GM10266 (cell line): Measurements from ENCODE around the gene CHMP3.
"Not testable (repeated sequence)": the region's sequence is repeated elsewhere in the genome, so short reads cannot be mapped to it uniquely, and the experiment has no call there.

Source experiments
- DNase-seq: peaks from one replicate; pipeline ENCODE4 v3.0.0; 2012; ENCODE audit errors: extremely low spot score
- TF ChIP-seq, protein P1 (sequence below): IDR thresholded peaks from 2 replicates; pipeline ENCODE4 v1.5.1; 2012; ENCODE audit warnings: mild to moderate bottlenecking, low read depth; ENCODE audit not compliant: control insufficient read depth, insufficient read depth; ENCODE audit errors: missing control alignments

CHMP3 gene

DNA sequence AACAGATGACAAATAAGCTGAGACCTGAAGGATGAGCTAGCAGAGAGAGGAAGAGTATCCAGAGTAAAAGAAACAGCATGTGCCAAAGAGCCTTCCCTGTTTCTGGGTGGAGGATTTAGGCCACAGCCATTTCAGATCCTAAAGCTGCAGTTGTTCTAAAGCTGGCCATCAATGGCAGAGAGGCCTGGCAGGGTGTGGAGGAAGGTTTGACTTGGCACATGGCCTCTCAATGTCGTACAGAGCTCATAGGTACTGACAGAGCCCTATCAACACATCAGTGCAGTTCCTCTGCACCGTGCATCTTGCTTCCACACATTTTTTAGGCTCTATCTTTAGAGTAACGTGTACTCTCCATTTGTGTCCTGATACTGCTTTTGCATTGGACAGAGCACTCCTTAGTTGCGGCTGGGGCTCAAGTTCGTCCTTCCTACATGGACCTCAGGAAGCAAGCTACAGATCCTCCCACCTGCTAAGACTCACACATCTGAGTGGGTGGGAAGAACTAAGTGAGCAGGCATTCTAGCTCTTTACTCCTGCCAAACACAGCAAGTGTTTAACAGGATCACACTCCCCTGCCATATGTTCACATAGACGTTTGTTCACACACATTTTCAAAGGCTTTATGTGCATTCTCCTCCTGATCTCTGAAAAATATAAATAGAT lies 3.0 kb upstream of the CHMP3 start:
- no peak for DNase-seq
- TF ChIP-seq, protein P1, sequence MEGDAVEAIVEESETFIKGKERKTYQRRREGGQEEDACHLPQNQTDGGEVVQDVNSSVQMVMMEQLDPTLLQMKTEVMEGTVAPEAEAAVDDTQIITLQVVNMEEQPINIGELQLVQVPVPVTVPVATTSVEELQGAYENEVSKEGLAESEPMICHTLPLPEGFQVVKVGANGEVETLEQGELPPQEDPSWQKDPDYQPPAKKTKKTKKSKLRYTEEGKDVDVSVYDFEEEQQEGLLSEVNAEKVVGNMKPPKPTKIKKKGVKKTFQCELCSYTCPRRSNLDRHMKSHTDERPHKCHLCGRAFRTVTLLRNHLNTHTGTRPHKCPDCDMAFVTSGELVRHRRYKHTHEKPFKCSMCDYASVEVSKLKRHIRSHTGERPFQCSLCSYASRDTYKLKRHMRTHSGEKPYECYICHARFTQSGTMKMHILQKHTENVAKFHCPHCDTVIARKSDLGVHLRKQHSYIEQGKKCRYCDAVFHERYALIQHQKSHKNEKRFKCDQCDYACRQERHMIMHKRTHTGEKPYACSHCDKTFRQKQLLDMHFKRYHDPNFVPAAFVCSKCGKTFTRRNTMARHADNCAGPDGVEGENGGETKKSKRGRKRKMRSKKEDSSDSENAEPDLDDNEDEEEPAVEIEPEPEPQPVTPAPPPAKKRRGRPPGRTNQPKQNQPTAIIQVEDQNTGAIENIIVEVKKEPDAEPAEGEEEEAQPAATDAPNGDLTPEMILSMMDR = no peak

DNA sequence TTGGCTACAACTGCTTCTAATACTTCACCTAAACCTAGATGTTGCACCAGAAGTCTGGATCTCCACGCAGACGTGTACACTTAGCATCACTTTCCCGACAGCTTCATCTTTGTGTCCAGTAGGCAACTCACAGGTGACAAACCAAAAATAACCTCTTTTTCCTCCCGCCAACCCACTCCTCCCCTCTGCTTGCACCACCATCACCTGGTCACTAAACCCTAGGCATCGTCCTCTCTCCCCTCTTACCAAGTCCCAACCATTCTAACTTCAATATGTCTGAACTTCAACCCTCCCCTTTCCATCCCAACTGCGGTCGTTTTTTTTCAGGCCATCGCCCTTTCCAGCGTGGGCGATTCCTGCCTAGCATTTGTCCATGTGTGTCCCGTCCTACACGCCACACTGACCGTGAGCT lies 413 bp upstream of the CHMP3 start:
- DNase-seq = no peak
- TF ChIP-seq, protein P1 = no peak

- DNase-seq = no peak
- TF ChIP-seq, protein P1 = no peak
Measured at GRCh38 chr2:86562485-86562921, 740 bp downstream of the CHMP3 start.

DNA sequence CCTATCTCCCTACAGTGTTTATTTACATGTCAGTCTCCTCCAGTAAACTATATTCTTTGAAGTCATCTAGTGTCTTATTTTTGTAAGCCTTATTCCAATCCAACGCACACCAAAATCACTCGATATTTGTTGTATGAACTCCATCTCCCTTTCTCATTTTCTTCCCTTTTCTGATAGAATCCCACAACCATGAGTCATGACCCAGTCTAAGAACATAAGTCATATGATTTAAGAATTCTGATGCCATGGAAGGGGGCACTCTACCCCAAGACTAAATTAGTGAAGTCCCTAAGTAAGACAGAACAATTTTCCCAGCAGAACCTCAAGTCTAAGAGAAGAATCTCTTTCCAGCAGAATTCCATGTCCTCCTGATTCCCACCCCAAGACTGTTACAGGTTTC lies 5.4 kb downstream of the CHMP3 start:
- DNase-seq = no peak
- TF ChIP-seq, protein P1 = no peak

- no peak for DNase-seq
- TF ChIP-seq, protein P1 = no peak
Measured at GRCh38 chr2:86556508-86556907, 6.7 kb downstream of the CHMP3 start.

GRCh38 chr2:86552889-86553288 lies 10.4 kb downstream of the CHMP3 start:
- TF ChIP-seq, protein P1 = no peak

GRCh38 chr2:86549963-86550725 lies 13.1 kb downstream of the CHMP3 start:
- DNase-seq = not testable (repeated sequence)

More at GRCh38 chr2:86552889-86553288, 10.4 kb downstream of the CHMP3 start:
- DNase-seq = no peak

GRCh38 chr2:86549440-86549839 lies 13.8 kb downstream of the CHMP3 start:
- not testable (repeated sequence) for DNase-seq

DNA sequence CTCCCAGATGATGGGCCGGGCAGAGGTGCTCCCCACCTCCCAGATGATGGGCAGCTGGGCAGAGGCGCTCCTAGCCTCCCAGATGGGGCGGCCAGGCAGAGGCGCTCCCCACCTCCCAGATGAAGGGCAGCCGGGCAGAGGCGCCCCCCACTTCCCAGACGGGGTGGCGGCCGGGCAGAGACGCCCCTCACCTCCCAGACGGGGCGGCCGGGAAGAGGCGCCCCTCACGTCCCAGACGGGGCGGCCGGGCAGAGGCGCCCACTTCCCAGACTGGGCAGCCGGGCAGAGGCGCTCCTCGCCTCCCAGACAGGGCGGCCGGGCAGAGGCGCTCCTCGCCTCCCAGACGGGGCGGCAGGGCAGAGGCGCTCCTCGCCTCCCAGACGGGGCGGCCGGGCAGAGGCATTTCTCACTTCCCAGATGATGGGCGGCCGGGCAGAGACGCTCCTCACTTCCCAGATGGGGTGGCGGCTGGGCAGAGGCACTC lies 14.3 kb downstream of the CHMP3 start:
- DNase-seq = not testable (repeated sequence)

DNA sequence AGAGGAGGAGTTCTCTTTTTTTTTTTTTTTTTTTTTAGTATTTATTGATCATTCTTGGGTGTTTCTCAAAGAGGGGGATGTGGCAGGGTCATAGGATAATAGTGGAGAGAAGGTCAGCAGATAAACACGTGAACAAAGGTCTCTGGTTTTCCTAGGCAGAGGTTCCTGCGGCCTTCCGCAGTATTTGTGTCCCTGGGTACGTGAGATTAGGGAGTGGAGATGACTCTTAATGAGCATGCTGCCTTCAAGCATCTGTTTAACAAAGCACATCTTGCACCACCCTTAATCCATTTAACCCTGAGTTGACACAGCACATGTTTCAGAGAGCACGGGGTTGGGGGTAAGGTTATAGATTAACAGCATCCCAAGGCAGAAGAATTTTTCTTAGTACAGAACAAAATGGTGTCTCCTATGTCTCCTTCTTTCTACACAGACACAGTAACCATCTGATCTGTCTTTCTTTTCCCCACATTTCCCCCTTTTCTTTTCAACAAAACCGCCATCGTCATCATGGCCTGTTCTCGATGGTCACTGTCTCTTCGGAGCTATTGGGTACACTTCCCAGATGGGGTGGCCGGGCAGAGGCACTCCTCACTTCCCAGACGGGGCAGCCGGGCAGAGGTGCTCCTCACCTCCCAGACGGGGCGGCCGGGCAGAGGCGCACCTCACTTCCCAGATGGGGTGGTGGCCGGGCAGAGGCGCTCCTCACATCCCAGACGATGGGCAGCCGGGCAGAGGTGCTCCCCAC lies 14.9 kb downstream of the CHMP3 start:
- not testable (repeated sequence) for DNase-seq

DNA sequence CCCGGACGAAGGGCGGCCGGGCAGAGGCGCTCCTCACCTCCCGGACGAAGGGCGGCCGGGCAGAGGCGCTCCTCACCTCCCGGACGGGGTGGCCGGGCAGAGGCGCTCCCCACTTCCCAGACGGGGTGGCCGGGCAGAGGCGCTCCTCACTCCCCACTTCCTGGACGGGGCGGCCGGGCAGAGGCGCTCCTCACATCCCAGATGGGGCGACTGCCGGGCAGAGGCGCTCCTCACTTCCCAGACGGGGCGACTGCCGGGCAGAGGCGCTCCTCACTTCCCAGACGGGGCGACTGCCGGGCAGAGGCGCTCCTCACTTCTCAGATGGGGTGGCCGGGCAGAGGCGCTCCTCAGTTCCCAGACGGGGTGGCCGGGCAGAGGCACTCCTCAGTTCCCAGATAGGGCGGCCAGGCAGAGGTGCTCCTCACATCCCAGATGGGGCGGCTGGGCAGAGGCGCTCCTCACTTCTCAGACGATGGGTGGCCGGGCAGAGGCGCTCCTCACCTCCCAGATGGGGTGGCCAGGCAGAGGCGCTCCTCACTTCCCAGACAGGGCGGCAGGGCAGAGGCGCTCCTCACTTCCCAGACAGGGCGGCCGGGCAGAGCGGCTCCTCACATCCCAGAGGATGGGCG lies 17.8 kb downstream of the CHMP3 start:
- DNase-seq = not testable (repeated sequence)
